HG03354 (cell line): Measurements from ENCODE around the gene NHLH1.
A peak's percentile ranks its signal among the peaks of the same experiment; 100 is the strongest.

ENCODE experiments used
- ATAC-seq: cut with Tn5 transposase; IDR thresholded peaks from one replicate; pipeline ENCODE4 v1.9.1; 2021; ENCODE audit warnings: mild to moderate bottlenecking; ENCODE audit not compliant: unreplicated experiment, poor library complexity, severe bottlenecking

The NHLH1 gene

GRCh38 chr1:160366731-160367515 is at the start of gene NHLH1:
Gene NHLH1, plus strand, starts transcription at chr1:160367071. Its CDS starts 3,661 bp downstream, at chr1:160370732.
- ATAC-seq = no peak

- ATAC-seq = no peak
Measured at GRCh38 chr1:160322831-160323230, 44.0 kb upstream of the NHLH1 start.

GRCh38 chr1:160325252-160325651 is 41.6 kb upstream of the NHLH1 start:
- ATAC-seq = no peak

- no peak for ATAC-seq
Measured at GRCh38 chr1:160326418-160326817, 40.5 kb upstream of the NHLH1 start.

GRCh38 chr1:160328184-160328583 is 38.7 kb upstream of the NHLH1 start:
- ATAC-seq = no peak

DNA sequence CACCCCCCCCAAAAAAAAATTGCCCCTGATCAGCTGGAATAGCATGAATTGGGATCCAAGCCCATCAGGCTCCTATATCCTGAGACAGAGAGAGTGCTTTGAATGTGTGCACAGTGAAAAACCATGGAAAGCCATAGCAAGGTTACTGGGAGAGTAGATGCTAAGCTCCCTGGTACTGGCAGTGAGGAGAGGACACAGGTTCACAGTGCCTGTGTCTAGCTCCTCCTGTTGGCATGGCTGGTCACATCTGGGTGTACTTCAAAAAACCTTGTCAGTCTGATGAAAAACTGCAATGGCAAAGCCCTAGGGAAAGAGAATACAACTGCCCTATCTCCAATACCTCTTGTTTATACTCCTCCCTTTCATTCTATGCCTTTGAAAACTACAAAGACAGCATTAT is 36.8 kb upstream of the NHLH1 start:
- no peak for ATAC-seq

GRCh38 chr1:160332516-160332915 is 34.4 kb upstream of the NHLH1 start:
- no peak for ATAC-seq

DNA sequence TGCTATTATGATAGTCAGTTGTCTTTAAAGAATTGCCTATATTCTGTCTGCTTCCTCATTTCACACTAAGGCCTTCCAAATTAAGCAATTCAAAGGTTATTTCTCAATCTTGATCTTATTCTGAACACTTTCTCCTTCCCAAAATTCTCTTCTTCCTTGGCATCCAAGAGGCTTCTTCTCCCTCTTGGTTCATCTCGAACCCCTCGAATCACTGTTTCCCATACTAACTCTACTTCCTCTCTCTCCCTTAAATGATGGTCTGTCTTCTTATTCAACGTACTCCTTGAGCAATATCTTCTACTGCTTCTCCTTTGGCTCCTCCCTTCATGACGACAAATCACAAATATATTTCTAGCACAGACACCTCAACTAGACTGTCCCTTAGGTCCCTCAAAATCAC is 28.3 kb upstream of the NHLH1 start:
- ATAC-seq = no peak

DNA sequence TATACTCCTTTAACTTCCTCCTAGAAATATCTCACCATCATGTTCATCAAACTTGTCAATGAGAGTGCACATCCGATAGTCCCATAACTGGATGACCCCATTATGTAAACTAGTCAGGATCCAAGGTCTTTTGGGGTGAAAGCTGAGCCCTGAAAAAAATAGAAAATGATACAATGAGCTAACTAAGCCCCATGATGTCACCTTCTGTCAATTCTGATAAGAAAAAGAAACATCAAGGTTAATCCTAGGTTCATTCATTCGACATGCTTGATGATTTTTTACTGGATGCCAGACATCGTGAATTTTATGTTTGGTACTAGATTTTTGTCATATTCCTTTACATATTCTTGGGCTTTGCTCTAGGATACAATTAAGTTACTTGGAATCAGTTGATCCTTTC is 26.7 kb upstream of the NHLH1 start:
- no peak for ATAC-seq

GRCh38 chr1:160340866-160341265 is 26.0 kb upstream of the NHLH1 start:
- no peak for ATAC-seq

DNA sequence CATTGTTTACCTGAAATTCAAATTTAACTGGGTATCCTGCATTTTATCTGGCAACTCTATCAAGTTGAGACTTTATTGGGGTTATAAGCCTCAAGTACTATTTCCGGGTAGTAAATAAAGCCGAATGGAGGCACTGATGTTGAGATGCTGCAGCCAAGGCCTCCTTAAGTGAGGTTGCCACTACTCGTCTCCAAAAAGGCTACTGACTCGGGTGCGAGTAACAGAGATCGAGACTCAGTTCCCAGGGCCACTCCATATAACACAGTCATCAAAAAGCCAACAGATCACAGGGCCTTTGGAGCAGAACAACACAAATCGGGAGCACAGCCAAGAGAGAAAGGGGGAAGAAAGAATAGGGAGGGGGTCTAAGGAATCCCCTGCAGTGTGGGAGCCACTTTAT is 24.3 kb upstream of the NHLH1 start:
- ATAC-seq = no peak

GRCh38 chr1:160342953-160343869 is 23.7 kb upstream of the NHLH1 start, which contains the start of the genes COPA and NCSTN:
Gene COPA, minus strand, starts transcription at chr1:160343250. Its CDS starts 80 bp downstream, at chr1:160343170.
Gene NCSTN, plus strand, starts transcription at chr1:160343383. Its CDS starts 14 bp downstream, at chr1:160343397.
- peak; percentile 93 for ATAC-seq

DNA sequence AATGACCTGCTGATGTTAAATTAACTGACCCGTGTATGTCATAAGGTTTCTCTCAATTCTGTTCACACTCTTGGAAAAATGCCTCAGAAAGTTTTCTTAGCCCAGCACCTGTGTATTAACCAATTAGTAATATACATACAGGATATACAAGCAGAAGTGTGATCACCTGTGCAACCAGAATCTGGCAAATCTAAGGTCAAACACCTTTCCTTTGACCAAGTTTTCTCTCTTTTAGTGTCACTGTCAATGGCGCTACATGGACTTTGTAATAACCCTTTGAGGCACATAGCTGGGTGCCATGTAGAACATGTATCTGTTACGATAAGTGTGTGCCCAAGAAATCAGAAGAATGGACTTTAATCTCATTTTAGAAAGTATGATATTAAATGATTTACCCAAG is 22.6 kb upstream of the NHLH1 start:
- ATAC-seq = no peak

GRCh38 chr1:160344936-160345335 is 21.9 kb upstream of the NHLH1 start:
- no peak for ATAC-seq

DNA sequence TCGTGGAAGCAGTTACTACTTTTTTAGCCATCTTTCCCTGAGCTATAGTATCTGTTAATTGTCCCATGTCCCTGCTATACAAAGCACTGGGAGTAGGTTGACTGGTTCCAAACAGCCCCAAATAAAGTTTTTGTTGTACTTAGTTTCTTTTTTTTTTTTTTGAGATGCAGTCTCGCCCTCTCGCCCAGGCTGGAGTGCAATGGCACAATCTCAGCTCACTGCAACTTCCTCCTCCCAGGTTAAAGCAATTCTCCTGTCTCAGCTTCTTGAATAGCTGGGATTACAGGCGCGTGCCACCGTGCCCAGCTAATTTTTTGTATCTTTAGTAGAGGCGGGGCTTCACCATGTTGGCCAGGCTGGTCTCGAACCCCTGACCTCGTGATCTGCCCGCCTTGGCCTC is 20.4 kb upstream of the NHLH1 start:
- no peak for ATAC-seq

- ATAC-seq = no peak
Measured at GRCh38 chr1:160346958-160347357, 19.9 kb upstream of the NHLH1 start.

GRCh38 chr1:160351629-160352028 is 15.2 kb upstream of the NHLH1 start:
- ATAC-seq = no peak

DNA sequence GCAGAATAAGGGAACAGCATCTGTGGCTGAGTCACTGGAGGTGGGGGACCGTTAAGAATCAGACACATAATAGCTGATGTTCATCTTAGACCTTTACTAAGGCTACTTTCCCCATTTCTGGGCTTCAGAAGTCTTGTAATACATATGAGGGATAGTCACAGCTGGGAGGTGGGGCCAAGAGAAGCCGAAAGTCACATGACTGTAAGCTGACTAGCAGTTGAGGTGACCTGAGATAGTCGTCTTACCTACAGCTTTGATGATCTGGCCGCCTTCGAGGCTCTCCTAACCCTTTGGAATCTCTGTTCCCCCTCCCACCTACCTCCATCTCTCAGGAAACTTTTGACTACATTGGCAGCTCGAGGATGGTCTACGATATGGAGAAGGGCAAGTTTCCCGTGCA is 14.3 kb upstream of the NHLH1 start:
- ATAC-seq = no peak

DNA sequence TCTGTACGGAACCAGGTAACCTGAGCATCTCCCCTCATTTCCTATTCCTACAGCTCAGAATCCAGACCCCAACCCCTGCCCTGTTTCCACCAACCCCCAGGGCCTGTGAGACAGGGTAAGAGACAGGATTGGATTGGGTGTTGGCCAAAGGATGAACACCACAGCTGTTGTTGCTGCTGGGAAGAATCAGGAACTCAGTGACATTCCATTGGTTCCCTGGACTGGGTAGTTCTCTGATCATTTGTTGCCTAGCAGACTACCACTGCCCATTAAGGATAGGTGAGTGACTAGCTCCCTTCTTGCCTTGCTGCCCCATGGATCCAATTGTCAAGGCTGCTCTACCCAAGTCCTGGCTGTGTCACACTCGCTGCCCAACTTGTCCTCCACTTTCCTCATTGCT is 13.6 kb upstream of the NHLH1 start:
- ATAC-seq = no peak

GRCh38 chr1:160354388-160354985 is 12.4 kb upstream of the NHLH1 start:
- ATAC-seq = no peak
